GM18867 (cell line): ENCODE measurements around the gene STOML3.
"Not testable (repeated sequence)": the region's sequence is repeated elsewhere in the genome, so short reads cannot be mapped to it uniquely, and the experiment has no call there.

Source experiments
- ATAC-seq: cut with Tn5 transposase; IDR thresholded peaks from one replicate; pipeline ENCODE4 v1.9.1; 2021; ENCODE audit warnings: mild to moderate bottlenecking, moderate library complexity; ENCODE audit not compliant: unreplicated experiment

Gene STOML3, protein sequence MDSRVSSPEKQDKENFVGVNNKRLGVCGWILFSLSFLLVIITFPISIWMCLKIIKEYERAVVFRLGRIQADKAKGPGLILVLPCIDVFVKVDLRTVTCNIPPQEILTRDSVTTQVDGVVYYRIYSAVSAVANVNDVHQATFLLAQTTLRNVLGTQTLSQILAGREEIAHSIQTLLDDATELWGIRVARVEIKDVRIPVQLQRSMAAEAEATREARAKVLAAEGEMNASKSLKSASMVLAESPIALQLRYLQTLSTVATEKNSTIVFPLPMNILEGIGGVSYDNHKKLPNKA

DNA sequence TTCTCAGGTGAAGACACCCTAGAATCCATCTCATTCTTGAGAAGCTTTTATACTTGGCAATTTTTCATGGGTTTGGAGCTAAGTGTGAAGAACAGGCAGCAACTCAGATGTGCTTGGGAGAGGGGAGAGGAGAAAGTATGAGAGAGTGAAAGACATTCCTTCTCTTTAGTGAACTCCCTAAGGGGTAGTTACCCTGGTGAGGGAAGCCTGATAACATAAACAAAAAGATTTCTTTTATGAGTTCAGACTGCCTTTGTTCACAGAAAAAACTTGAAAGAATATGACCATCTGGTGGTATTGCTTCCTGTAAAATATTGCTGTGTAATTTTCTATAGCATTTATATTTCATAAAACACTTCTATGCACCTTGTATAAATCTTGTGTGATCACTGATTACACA is at the start of gene STOML3:
STOML3 (minus strand) TSS at position 139 of the 400 bp plus-strand sequence; CDS start at position 29, 110 bp downstream.
- no peak for ATAC-seq

GRCh38 chr13:39040206-39040605 is 49.6 kb upstream of the STOML3 start:
- ATAC-seq: no peak

DNA sequence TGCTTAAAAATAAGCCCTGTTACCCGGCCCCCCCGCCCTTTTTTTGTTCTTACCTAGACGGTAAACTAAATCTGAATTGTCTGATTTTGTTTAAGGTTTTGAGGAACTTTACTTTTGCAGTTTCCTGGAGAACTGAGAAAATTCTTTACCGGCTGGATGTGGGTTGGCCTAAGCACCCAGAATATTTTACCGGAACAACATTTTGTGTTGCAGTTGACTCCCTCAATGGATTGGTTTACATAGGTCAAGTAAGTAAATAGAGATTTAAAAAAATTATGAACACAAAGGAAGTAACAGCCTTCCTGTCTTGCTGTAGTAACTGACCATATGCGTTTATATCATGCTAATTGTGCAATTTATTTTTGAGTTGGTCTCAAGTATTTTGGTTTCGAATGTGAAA is 48.4 kb upstream of the STOML3 start:
- no peak for ATAC-seq

DNA sequence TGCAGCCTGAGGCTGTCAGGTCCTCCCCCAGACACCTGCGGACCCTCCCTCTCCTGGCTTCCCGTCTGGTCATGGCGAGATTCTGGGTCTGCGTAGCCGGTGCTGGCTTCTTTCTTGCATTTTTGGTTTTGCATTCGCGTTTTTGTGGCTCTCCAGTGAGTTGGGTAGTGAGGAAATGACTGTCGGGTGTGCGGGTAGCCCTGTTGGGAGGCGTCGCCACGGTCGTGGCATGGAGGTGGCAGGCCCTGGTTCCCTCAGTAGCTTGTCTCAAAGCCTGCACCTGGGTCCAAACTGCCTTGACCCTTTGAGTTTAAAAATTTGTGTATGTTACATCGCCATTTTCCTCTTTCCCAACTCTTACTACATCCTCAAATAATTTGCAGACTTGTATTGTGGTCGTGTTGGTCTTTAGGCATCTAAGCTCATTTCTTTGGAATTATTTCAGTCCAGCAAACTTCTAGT is 48.0 kb upstream of the STOML3 start:
- ATAC-seq: peak; percentile 38

GRCh38 chr13:39037880-39038568 is 47.4 kb upstream of the STOML3 start, which contains the start of the genes NHLRC3 and PROSER1:
Gene NHLRC3, plus strand, starts transcription at chr13:39038456. Its CDS starts 184 bp downstream, at chr13:39038640.
Gene PROSER1, minus strand, starts transcription at chr13:39038089. Its CDS starts 847 bp downstream, at chr13:39037242.
- ATAC-seq: peak; percentile 75

- peak; percentile 30 for ATAC-seq
These were observed 46.8 kb upstream of the STOML3 start for GRCh38 chr13:39037410-39037879.

DNA sequence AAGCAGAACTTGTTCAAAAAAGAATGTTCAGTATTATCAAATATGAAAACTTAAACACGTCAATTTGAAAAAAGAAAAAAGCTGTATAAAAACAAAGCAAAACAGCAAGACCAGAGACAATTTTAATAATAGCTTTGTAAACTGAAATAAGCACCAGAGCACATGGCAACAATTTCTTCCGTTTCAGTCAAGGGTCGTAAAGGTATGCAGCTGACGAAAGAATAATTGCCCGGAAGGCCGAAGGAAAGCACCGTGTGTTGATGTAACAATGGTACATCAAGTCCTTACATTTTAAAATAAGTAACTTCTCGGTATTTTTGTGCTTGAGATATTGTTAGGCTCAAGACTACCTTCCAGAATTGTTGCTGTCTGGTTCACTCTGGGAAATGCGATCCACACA is 45.6 kb upstream of the STOML3 start:
- ATAC-seq: no peak

DNA sequence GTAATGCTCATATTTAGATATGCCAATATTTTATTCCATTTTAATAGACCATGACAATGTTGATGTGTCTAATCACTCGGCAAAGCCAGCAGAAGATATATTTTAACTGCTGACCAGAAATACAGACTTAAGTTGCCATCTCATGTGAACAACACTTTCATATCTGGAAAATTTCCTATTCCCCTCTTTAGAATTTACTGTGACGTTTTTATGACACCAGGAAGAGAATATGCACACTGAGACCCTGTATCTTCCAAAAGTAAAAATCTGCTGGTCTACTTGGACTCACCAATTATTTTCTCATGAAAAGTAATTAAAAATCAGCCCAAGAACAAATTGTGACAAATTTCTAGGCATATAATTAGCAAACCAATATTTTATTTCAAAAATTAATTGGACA is 45.2 kb upstream of the STOML3 start:
- no peak for ATAC-seq

GRCh38 chr13:39035204-39035603 is 44.6 kb upstream of the STOML3 start:
- ATAC-seq: no peak

DNA sequence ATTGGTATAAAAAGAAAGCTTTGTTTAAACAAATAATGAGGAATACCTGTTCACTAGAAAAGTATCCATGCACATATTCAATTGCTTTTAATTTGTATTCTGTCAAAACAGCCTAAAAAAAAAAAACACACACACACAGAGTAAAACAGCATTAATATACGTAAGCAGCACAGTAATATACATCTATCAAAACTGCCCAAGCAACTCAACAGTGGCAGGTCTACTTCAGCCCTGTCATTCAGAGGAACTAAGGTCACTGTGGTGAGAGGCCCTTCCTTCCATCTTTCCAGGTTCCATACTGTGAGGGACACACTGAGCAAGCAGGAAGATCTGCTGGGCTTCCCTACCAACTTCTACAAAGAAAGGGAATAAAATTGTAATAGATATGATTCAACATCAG is 43.5 kb upstream of the STOML3 start:
- no peak for ATAC-seq

GRCh38 chr13:39032150-39032549 is 41.5 kb upstream of the STOML3 start:
- ATAC-seq: no peak

- ATAC-seq: no peak
These were observed 34.8 kb upstream of the STOML3 start for GRCh38 chr13:39025433-39025839.

DNA sequence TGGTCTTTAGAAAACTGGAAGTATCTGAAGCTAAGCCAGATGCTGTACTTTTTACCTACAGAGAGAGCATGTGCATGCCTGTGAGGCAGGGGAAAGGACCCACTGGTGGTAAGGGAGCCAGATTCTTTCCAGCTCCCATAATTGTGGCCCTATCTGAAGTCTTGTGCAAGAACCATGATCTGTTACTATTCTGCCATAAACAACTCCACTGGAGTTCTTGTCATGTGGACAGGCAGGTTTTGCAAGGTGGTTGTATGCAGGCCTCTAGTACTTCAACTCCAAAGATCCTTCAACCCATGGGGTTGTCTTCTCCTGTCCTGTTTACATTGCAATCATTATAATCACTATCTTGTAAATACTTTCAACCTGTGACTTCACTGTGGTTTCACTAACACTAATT is 33.1 kb upstream of the STOML3 start:
- ATAC-seq: no peak

DNA sequence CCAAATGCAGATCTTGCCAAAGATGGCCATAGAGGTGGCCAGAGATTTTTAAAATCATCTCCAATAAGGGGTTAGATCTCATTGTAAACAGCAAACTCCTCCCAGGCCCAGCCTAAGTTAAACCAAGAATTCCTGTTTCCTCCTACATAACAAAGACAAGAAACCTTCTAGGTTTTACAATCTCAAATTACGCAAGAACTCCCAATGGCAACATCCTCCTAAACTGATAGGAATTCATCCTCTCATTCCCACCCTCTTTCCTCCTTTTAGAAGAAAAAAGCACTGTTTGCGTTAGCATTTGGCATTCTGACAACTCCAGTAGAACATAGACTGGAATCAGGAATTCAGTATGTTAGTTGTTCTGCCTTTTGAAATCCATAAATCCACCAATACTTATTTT is 32.7 kb upstream of the STOML3 start:
- no peak for ATAC-seq

- no peak for ATAC-seq
These were observed 30.3 kb upstream of the STOML3 start for GRCh38 chr13:39020853-39021462.

- ATAC-seq: peak; percentile 75
These were observed 26.2 kb upstream of the STOML3 start for GRCh38 chr13:39016787-39017186.

- ATAC-seq: peak; percentile 97
These were observed 25.5 kb upstream of the STOML3 start for GRCh38 chr13:39016087-39016486.

DNA sequence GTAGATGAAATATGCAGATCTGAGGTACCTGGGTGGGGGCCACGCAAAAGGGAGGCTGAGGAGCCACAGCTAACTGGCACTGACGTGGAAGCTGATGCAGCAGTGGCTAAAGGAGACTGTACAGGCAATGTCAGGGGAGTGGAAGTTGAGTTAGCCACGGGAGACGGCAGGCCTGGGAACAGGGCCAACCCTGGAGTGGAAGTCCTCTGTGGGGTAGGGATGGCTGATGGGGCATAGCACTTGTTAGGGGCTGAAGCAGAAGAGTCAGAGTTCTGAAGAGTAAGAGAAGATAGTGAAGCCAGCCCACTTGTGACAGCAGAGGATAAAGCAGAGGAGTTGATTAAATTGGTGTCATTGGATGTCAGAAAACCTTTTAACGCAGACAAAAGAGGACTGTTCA is 22.8 kb upstream of the STOML3 start:
- ATAC-seq: no peak

DNA sequence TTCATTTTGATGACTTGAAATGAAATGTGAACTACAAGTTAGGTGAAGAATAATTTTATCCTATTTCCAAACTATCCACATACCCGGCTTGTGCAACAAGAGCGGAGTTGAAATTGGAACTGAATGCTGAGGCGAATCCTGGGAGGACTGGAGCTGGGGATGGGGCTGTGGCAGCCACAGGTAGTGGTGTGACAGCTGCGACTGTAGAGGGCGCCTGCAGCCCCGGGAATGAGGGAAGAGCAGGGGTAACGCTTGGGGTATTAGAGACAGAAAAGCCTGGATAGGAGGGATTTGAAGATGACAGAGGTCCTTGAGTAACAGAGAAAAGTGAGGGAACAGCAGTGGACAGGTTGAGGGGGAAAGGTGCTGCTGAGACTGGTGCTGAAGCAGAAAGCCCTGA is 22.0 kb upstream of the STOML3 start:
- ATAC-seq: no peak

- ATAC-seq: not testable (repeated sequence)
These were observed 15.9 kb upstream of the STOML3 start for GRCh38 chr13:39006371-39007111.

DNA sequence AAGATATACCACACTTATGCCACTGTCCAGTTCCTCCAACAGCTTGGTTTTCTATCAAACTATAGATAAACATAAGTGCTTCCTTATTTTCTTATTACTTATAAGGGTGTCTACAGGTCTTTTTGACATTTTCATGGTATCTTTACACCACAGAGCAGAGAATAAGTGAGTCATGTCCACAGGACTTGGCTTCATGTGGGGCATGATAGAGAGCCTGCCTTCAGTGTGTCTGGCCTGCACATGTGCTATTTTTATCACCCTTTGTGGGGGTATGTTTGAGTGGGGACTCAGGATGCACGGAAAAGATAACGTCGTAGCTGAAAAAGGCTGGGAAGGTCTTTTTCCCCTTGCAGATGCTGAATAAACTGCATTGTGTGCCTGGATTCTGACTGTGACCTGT is 8.1 kb upstream of the STOML3 start:
- no peak for ATAC-seq
